Lower leg skin (tissue), 4 donors: ENCODE results near the gene SPC24. TPM values are rescaled to one million over a fixed set of nuclear protein-coding genes. Genes with fewer than 3 reads are reported as not detected.
"Not testable (repeated sequence)": the region's sequence is repeated elsewhere in the genome, so short reads cannot be mapped to it uniquely, and the experiment has no call there.

Experiments used
- DNase-seq, 2 donors: peaks; one replicate each; pipeline ENCODE4 v3.0.0-alpha.2; 2019; ENCODE audit warnings: low spot score in 2 of 2
- H3K4me3 ChIP-seq: fragments of 200-600 bp; sonication (generic); 2 replicates; pipeline ENCODE4 v1.5.1; 2017; ENCODE audit warnings: mild to moderate bottlenecking, low read depth; ENCODE audit not compliant: poor library complexity, severe bottlenecking
- POLR2A ChIP-seq, 2 donors: fragments of 450-650 bp; IDR thresholded peaks; one replicate each; pipeline ENCODE4 v1.6.1; 2016 to 2017; ENCODE audit warnings: antibody characterized with exemption in 2 of 2, mild to moderate bottlenecking in 1 of 2, moderate library complexity in 1 of 2
- WGBS, 2 donors: methylation state at CpG; one replicate each; pipeline ENCODE4 v1.1.5; 2018; 5-methylcytosine and 5-hydroxymethylcytosine counted together
- intact Hi-C: fragments of 100-400 bp; cut with DNase I; formaldehyde crosslinking; loops from one replicate; pipeline ENCODE4 v1.15.0; 2023; ENCODE audit warnings: low total_unique reads
- total RNA-seq, 4 donors: library from RNA; depleted of rRNA; stranded (reverse); fragments of >200 nt; gene quantifications; one replicate each; pipeline ENCODE4 v1.1.0, GENCODE V29; 2016
- TF ChIP-seq, protein P1 (sequence below), 3 donors: fragments of 450-650 bp; IDR thresholded peaks; one replicate each; pipeline ENCODE4 v1.5.1; 2016; ENCODE audit warnings: antibody characterized with exemption in 3 of 3, mild to moderate bottlenecking in 3 of 3, moderate library complexity in 2 of 3

SPC24 gene
- total RNA-seq, 4 donors from 2014 or later: 0.17 to 8.5 (median 0.82) TPM

DNA sequence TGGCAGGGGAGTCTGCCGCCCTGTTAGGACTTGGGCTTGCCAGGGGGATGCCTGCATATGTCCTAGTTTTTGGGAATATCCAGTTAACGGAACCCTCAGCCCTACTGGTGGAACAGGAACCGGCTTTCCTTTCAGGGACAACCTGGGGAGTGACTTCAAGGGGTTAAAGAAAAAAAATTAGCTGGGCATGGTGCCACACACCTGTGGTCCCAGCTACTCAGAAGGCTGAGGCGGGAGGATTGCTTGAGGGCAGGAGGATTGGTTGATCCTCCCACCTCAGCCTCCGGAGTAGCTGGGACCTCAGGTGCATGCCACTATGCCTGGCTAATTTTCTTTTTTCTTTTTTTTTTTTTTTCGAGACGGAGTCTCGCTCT, 43.8 kb downstream of the SPC24 start:
- TF ChIP-seq, protein P1, sequence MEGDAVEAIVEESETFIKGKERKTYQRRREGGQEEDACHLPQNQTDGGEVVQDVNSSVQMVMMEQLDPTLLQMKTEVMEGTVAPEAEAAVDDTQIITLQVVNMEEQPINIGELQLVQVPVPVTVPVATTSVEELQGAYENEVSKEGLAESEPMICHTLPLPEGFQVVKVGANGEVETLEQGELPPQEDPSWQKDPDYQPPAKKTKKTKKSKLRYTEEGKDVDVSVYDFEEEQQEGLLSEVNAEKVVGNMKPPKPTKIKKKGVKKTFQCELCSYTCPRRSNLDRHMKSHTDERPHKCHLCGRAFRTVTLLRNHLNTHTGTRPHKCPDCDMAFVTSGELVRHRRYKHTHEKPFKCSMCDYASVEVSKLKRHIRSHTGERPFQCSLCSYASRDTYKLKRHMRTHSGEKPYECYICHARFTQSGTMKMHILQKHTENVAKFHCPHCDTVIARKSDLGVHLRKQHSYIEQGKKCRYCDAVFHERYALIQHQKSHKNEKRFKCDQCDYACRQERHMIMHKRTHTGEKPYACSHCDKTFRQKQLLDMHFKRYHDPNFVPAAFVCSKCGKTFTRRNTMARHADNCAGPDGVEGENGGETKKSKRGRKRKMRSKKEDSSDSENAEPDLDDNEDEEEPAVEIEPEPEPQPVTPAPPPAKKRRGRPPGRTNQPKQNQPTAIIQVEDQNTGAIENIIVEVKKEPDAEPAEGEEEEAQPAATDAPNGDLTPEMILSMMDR (IDR thresholded peaks at IDR 0.05): no peak
- no peak for TF ChIP-seq POLR2A (IDR thresholded peaks at IDR 0.05)
- intact Hi-C loops: no loop called here
- DNase-seq: no peak
- WGBS, 2 donors: 84% methylated on average over 8 of the region's 8 CpGs
- no peak overlapping the region for H3K4me3 ChIP-seq

DNA sequence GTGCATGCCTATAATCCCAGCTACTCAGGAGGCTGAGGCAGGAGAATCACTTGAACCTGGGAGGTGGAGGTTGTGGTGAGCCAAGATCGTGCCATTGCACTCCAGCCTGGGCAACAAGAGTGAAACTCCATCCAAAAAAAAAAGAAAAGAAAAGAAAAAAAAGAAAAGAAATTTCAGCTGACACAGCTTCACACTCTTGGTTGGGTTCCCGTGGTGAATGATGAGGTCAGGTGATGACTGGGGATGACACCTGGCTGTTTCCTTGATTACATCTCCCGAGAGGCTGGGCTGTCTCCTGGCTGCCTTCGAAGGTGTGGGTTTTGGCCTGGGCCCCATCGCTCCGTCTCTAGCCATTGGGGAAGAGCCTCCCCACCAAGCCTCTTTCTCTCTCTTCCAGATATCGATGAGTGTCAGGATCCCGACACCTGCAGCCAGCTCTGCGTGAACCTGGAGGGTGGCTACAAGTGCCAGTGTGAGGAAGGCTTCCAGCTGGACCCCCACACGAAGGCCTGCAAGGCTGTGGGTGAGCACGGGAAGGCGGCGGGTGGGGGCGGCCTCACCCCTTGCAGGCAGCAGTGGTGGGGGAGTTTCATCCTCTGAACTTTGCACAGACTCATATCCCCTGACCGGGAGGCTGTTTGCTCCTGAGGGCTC, 44.3 kb downstream of the SPC24 start:
- intact Hi-C loops: no loop called here
- WGBS, 2 donors: 86 to 89% methylated on average over 15 of the region's 15 CpGs
- no peak for DNase-seq

DNA sequence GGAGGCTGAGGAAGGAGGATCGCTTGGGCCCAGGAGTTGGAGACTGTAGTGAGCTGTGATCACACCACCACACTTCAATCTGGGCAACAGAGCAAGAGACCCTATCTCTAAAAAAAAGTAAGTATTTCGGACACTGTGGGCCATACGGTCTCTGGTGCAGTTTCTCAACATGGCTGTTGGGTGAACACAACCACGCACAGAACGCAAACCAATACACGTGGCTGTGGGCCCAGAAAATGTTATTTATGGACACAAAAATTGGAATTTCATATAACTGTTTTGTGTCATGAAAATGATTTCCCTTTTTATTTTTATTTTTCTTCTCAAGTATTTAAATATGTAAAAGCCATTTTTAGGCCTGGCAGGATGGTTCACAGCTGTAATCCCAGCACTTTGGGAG, 46.8 kb downstream of the SPC24 start:
- no peak for DNase-seq
- intact Hi-C loops: no loop called here
- 88 to 92% methylated on average over 6 of the region's 6 CpGs for WGBS, 2 donors
- no peak overlapping the region for H3K4me3 ChIP-seq
- no peak for TF ChIP-seq POLR2A (IDR thresholded peaks at IDR 0.05)
- TF ChIP-seq, protein P1 (IDR thresholded peaks at IDR 0.05): no peak

More for the DNA sequence above, 44.3 kb downstream of the SPC24 start:
- H3K4me3 ChIP-seq: no peak overlapping the region
- no peak for TF ChIP-seq POLR2A (IDR thresholded peaks at IDR 0.05)
- TF ChIP-seq, protein P1 (IDR thresholded peaks at IDR 0.05): no peak

DNA sequence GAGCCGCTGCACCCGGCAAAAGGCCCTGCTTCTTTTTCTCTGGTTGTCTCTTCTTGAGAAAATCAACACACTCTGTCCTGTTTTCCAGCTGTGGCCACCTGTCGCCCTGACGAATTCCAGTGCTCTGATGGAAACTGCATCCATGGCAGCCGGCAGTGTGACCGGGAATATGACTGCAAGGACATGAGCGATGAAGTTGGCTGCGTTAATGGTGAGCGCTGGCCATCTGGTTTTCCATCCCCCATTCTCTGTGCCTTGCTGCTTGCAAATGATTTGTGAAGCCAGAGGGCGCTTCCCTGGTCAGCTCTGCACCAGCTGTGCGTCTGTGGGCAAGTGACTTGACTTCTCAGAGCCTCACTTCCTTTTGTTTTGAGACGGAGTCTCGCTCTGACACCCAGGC, 49.1 kb downstream of the SPC24 start:
- intact Hi-C loops: no loop called here
- WGBS, 2 donors: 90 to 98% methylated on average over 12 to 13 of the region's 13 CpGs
- DNase-seq: no peak
- TF ChIP-seq POLR2A (IDR thresholded peaks at IDR 0.05): no peak
- TF ChIP-seq, protein P1 (IDR thresholded peaks at IDR 0.05): no peak
- H3K4me3 ChIP-seq: no peak overlapping the region

DNA sequence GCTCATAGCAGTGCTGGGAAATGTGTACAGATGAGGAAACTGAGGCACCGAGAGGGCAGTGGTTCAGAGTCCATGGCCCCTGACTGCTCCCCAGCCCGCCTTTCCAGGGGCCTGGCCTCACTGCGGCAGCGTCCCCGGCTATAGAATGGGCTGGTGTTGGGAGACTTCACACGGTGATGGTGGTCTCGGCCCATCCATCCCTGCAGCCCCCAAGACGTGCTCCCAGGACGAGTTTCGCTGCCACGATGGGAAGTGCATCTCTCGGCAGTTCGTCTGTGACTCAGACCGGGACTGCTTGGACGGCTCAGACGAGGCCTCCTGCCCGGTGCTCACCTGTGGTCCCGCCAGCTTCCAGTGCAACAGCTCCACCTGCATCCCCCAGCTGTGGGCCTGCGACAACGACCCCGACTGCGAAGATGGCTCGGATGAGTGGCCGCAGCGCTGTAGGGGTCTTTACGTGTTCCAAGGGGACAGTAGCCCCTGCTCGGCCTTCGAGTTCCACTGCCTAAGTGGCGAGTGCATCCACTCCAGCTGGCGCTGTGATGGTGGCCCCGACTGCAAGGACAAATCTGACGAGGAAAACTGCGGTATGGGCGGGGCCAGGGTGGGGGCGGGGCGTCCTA, 50.5 kb downstream of the SPC24 start:
- WGBS, 2 donors: 91 to 92% methylated on average over 27 to 36 of the region's 36 CpGs
- TF ChIP-seq POLR2A (IDR thresholded peaks at IDR 0.05): no peak
- TF ChIP-seq, protein P1 (IDR thresholded peaks at IDR 0.05): no peak
- intact Hi-C loops: no loop called here
- no peak overlapping the region for H3K4me3 ChIP-seq
- DNase-seq: no peak

DNA sequence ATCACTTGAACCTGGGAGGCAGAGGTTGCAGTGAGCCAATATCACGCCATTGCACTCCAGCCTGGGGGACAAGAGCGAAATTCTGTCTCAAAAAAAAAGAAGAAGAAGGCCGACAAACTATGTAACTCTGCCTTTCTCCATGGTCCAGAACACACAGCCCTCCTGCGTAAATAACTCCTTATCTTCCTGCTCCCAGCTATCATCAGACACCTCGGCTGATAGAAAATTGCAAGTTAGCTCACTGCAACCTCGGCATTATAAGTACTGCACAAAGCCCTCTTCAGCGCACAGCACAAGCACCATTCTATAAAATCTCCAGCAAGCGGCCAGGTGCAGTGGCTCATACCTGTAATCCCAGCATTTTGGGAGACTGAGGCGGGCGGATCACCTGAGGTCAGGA, 51.9 kb downstream of the SPC24 start:
- H3K4me3 ChIP-seq, intact Hi-C loops, DNase-seq: not testable (repeated sequence)
- 93 to 95% methylated on average over 10 of the region's 10 CpGs for WGBS, 2 donors
